CD4-positive, alpha-beta T cell treated with Interleukin-17A for 1 hour (primary cell): Measurements from ENCODE around the gene CABLES1.
"Not testable (repeated sequence)": the region's sequence is repeated elsewhere in the genome, so short reads cannot be mapped to it uniquely, and the experiment has no call there.

ENCODE experiments used
- DNase-seq: peaks from one replicate; pipeline ENCODE4 v3.0.0-alpha.2; 2020

CABLES1 gene

DNA sequence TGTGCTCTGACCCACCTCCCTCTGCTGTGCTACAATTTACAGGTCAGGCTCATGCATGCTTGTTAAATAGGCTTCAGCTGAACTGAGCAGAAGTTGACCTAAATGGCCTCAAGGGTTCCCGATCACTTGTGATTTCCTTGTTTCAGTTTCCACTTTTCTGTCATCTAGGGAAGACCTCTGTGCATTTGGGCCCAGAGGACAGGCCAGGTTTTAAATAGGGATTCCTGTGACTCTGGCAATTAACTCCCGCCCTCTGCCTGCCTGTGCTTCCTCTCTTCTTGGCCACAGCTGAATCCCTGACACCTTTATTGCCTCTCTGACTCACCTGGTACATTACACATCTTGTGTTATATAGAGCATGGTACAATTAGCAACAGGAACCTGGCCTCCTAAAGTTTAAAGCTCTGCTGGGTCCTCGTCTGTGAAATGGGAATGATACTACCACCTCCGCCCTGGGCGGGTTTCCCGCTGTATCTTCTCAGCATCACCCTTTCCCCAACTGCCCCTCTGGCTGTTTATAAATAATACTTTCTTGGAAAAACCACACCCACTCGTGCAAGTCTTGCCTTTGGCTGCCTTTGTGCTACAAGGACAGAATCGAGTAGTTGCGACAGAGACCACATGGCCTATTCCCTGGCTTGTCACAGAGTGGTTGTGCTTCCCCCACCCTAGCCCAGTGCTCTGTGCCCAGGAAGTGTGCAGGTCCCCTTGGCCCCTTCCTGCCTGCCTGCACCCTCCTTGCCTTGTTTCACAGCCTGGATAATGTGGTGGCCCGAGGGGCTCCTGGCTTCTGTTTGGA, 7.9 kb downstream of the CABLES1 start:
- DNase-seq, result no peak

DNA sequence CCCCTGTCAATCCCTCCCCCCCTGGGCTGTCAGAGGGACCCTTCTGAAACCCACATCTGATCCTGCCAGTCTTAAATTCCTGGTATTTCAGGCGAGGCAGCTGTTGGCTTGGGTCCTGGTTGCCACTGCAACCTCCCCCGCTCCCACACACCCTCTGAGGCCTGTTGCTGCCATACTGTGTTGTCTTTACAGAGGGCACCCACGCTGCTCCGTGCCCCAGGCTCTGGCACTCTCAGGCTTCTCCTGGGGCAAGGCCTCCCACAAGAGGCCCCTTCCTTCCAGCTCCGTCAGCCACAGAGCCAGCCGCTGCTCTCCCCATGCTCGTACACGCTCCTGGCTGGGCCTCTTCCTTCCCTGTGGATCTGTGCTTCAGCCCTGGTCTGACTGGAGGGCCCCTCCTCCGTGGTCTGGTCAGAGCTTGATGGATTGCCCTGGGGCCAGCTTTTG, 8.6 kb downstream of the CABLES1 start:
- DNase-seq, result no peak

GRCh38 chr18:23144640-23145039, 9.4 kb downstream of the CABLES1 start:
- no peak for DNase-seq

DNA sequence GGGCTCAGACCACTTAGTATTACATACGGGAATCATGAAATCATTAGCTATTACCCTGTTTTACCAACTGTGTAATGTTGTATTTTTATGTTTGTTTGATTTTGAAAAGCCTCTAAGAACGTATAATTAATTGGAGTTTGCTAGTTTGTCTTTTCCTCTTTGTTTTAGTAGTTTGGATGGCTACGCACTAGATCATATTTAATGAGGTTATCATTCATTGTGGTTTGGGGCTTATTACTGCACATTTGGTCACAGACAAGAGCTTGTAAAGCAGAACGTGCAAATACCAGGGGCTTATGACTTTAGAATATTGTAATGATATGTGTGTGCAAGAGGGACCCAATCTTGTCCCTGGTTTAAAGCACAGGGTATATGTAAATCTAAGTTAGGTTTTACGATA, 10.3 kb downstream of the CABLES1 start:
- DNase-seq, result no peak

- DNase-seq, result no peak
These were observed 11.7 kb downstream of the CABLES1 start for GRCh38 chr18:23146861-23147469.

GRCh38 chr18:23148382-23148781, 13.1 kb downstream of the CABLES1 start:
- DNase-seq, result no peak

- no peak for DNase-seq
These were observed 14.3 kb downstream of the CABLES1 start for GRCh38 chr18:23149570-23149969.

GRCh38 chr18:23151414-23152099, 16.3 kb downstream of the CABLES1 start:
- no peak for DNase-seq

- no peak for DNase-seq
These were observed 18.7 kb downstream of the CABLES1 start for GRCh38 chr18:23154030-23154429.

DNA sequence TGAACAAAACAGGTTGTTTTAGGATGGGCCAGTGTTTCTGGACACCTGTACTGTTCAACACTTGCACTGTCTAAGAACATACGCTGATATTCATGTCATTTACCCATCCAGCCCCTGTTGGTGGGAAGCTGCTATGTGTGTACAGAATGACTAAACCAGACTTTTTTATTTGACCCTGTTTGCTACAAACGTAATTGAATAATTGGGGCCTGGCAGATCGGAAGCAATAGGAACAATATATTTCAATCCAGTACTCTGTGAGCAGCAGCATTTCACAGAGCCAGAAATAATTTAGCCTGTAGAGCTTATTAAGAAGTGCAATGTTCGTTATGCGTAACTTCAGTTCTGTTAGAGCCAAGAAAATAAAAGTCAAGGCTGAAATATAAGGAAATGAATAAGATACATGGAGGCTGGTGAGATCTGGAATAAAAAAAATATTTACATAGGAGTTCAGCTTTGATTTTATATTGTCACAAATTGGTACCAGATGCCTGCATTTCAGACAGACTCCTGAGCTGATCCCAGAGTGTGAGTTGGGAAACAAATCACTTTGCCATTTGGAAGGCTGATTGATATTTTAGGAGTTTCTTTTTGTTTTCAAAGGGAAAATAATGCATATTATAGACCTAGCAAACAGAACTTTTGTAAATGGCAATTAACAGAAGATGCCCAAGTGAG, 19.7 kb downstream of the CABLES1 start:
- DNase-seq, result no peak

DNA sequence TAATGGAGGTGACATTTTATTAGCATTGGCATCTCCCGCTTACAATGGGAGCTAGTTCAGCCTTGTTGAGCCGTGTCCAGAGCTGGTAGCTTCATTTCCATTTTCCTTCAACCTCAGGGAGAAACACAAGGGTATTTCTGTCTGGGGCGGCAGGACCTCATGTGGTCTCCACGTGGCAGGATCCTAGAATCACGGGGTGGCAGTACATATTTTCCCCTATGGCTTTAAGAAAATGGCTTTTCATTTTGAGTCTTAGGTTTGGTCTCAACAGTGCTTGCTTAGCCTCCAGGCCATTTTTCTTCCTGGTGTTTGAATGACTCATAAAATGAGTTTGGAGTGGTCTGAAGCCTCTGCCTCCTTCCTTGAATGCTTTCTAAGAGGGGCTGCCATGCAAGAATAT, 20.3 kb downstream of the CABLES1 start:
- no peak for DNase-seq

DNA sequence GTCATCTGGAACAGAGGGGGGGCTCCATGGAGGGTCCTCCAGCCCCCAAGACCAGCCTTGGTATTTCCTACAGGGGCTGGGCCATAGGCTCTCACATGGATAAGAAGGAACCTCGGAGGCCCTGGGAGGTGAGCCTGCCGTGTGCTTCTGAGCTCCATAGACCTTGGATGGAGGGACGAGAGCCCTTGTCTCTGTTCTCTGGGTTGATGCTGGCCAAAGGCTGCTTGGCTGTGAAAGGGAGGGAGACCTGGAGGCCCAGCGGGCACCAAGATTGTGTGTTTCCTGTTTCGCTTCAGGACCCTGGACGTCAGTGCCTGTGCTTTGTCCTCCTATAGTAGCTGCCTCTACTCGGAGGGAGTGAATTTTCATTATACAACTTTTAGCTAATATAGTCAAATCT, 20.8 kb downstream of the CABLES1 start:
- DNase-seq, result no peak

DNA sequence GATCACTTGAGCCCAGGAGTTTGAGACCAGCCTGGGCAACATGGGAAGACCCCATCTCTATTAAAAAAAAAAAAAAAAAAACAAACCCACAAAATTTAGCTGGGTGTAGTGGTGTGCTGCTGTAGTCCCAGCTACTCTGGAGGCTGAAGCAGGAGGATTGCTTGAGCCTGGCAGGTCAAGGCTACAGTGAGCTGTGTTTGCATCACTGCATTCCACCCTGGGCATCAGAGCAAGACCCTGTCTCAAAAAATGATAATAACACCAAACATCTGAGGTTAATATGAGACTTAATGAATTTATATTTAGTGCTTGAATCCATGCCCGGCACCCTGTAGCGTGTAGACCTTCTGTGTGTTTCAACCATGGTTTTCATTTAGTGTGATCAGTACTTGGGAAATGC, 22.8 kb downstream of the CABLES1 start:
- no peak for DNase-seq

- DNase-seq, result not testable (repeated sequence)
These were observed 23.6 kb downstream of the CABLES1 start for GRCh38 chr18:23158884-23159283.

- no peak for DNase-seq
These were observed 24.1 kb downstream of the CABLES1 start for GRCh38 chr18:23159344-23159743.

DNA sequence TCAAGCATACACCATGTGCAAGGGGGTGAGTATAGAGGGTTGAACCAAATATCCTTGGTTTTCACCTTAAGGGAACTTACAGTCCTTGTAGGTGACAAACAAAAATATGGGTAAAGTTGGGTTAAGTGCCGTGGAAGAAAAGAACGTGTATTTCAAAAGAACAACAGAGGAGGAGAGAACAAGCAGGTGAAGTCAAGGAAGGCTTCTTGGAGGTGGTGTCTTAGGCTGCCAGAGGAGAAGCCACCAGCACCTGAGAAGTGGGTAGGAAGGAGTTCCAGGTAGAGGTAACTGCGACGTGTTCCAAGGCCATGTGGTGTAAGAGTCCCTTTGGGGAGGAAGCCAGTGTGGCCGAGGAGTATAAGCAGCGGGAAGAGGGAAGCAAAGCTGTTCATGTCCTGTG, 27.2 kb downstream of the CABLES1 start:
- no peak for DNase-seq

- DNase-seq, result no peak
These were observed 28.7 kb downstream of the CABLES1 start for GRCh38 chr18:23163786-23164533.

- no peak for DNase-seq
These were observed 30.2 kb downstream of the CABLES1 start for GRCh38 chr18:23165271-23166068.

DNA sequence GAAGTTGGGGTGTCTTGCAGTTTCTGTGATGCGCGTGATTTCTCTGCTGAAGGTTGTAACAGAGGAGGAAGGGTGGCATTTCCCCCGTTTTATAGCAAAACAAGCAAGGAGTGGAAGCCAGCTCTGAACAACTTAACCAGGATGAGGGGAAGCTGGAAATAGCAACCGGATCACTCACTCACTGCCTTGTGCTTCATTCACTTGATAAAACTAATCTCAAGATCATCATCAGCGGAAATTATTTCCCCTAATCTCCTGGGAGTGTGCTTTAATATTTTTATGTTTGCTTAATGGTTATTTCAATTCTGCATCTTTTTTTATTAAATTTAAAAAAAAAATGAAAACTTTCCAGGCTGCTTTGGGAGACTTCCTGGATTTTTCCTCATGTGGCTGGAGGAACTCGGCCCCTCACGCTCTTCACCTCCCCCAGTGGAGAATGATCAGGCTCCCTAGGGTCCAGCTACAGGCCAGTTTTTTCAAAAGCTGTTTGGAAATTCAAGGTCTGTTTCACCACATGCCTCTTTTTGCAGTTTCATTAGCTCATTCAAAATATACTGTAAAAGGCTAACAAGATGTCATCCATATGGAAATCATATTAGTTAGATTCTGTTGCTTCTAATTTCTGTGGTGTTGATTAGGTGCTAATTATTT, 31.7 kb downstream of the CABLES1 start:
- no peak for DNase-seq

DNA sequence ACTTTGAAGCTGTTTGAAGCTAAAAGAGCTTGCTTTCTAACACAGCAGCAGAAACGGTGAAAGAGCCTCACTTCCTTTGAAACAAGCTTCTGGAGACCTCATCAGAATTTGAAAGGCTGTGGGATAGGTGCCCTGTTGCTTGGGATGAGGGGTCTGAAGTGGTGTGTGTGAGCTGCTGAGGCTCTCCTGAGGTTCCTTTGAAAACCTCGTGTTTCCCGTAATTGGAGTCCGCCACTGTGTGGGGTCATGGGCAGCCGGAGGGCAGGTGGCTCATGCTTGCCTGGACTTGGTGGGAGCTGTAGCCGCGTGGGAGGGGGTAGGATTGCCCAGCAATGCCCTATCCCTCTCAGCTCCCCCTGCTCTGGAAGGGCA, 34.4 kb downstream of the CABLES1 start:
- DNase-seq, result no peak

DNA sequence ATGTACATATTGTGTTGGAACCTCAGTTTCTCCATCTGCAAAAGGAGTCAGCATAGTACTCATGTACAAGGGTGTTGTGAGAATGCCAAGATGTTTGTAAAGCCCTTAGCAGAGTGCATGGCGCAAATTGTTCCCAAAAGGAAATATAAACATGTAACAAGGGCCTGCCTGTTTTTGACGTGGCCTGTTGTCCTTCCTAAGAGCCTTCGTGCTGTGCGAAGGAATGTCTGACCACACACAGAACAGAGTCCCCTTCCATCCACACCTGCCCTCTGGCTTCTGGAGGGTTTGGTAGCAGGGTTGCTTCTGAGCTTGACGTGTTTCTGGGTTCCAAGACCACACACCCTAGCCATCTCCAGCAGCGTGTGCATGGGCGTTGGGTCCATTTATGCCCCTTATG, 34.9 kb downstream of the CABLES1 start:
- DNase-seq, result no peak
